PC-3 (cell line): ENCODE results near the gene CCSER1. TPM values are rescaled to one million over a fixed set of nuclear protein-coding genes. Genes with fewer than 3 reads are reported as not detected.

Source experiments
- ATAC-seq: fragments of 200-7000 bp; cut with Tn5 transposase; 2 replicates; pipeline ENCODE4 v1.9.1; 2020; ENCODE audit warnings: mild to moderate bottlenecking, moderate library complexity
- BruUV-seq: library from RNA; stranded (reverse); fragments of 400-500 nt; replicated peaks from 2 replicates; lab custom pipeline; 2021; lab: Mats Ljungman, UMichigan
- CTCF ChIA-PET: fragments of 300-600 bp; sonication (Branson Sonifier 250); formaldehyde crosslinking; loops from one replicate; lab custom pipeline; 2022; ENCODE audit warnings: antibody characterized with exemption; lab: Charles Lee
- POLR2A ChIA-PET: fragments of 300-600 bp; sonication (Branson Sonifier 250); formaldehyde crosslinking; loops from one replicate; lab custom pipeline; 2022; ENCODE audit warnings: antibody characterized with exemption; ENCODE audit not compliant: unreplicated experiment; lab: Charles Lee
- DNase-seq: peaks from one replicate; pipeline ENCODE4 v3.0.0-alpha.2; 2015
- H2AFZ ChIP-seq: fragments of 300-600 bp; sonication (generic); 2 replicates; pipeline ENCODE4 v1.6.0; 2016; ENCODE audit warnings: antibody characterized with exemption, low read length
- H3F3A ChIP-seq: fragments of 300-600 bp; sonication (generic); one replicate; pipeline ENCODE4 v1.6.0; 2017; ENCODE audit warnings: antibody characterized with exemption, low read length, control low read depth, mild to moderate bottlenecking; ENCODE audit not compliant: unreplicated experiment
- H3K27ac ChIP-seq: fragments of 300-600 bp; sonication (generic); 2 replicates; pipeline ENCODE4 v1.5.1; 2016; ENCODE audit warnings: mild to moderate bottlenecking, low read length
- H3K27me3 ChIP-seq: fragments of 300-600 bp; sonication (generic); 2 replicates; pipeline ENCODE4 v1.6.1; 2016; ENCODE audit warnings: low read length, mixed read lengths
- H3K36me3 ChIP-seq: fragments of 300-600 bp; sonication (generic); 2 replicates; pipeline ENCODE4 v1.6.1; 2016; ENCODE audit warnings: low read depth, mixed run types, low read length, mixed read lengths
- H3K4me1 ChIP-seq: fragments of 300-600 bp; sonication (generic); 2 replicates; pipeline ENCODE4 v1.5.1; 2016; ENCODE audit warnings: low read length; ENCODE audit not compliant: insufficient read depth
- H3K4me2 ChIP-seq: fragments of 300-600 bp; sonication (generic); 2 replicates; pipeline ENCODE4 v1.6.0; 2016; ENCODE audit warnings: low read length
- H3K4me3 ChIP-seq: fragments of 300-600 bp; sonication (generic); 2 replicates; pipeline ENCODE4 v1.5.1; 2016; ENCODE audit warnings: mild to moderate bottlenecking, low read length, mixed read lengths
- H3K79me2 ChIP-seq: fragments of 300-600 bp; sonication (generic); 2 replicates; pipeline ENCODE4 v1.6.1; 2017; ENCODE audit warnings: low read length, mixed read lengths
- H3K9ac ChIP-seq: fragments of 300-600 bp; sonication (generic); 2 replicates; pipeline ENCODE4 v1.6.0; 2016; ENCODE audit warnings: mild to moderate bottlenecking, low read length
- H3K9me2 ChIP-seq: fragments of 300-600 bp; sonication (generic); replicated peaks from 2 replicates; pipeline ENCODE4 v1.6.1; 2016; ENCODE audit warnings: mixed run types, low read length, mixed read lengths
- H3K9me3 ChIP-seq: fragments of 300-600 bp; sonication (generic); 2 replicates; pipeline ENCODE4 v1.6.1; 2016; ENCODE audit warnings: low read length, mixed read lengths
- H4K20me1 ChIP-seq: fragments of 300-600 bp; sonication (generic); 2 replicates; pipeline ENCODE4 v1.6.1; 2016; ENCODE audit warnings: low read length, mixed read lengths
- CTCF ChIP-seq: fragments of 300-600 bp; sonication (generic); conservative IDR thresholded peaks from 2 replicates; pipeline ENCODE4 v1.5.1; 2017; ENCODE audit warnings: antibody characterized with exemption, low read depth, mild to moderate bottlenecking, low read length
- EZH2 ChIP-seq: fragments of 300-600 bp; sonication (generic); IDR thresholded peaks from one replicate; pipeline ENCODE4 v1.6.1; 2017; ENCODE audit warnings: antibody characterized with exemption, mild to moderate bottlenecking, low read length; ENCODE audit not compliant: unreplicated experiment
- EZH2phosphoT487 ChIP-seq: fragments of 300-600 bp; sonication (generic); IDR thresholded peaks from 2 replicates; pipeline ENCODE4 v1.6.1; 2018; ENCODE audit warnings: mild to moderate bottlenecking, antibody characterized with exemption, low read length, borderline replicate concordance
- intact Hi-C: fragments of 100-400 bp; cut with micrococcal nuclease; formaldehyde crosslinking; loops from 2 replicates; pipeline ENCODE4 v1.9.0; 2023
- total RNA-seq: library from RNA; depleted of rRNA; stranded (reverse); fragments of >200 nt; gene quantifications from 2 replicates; pipeline ENCODE4 v1.2.3, GENCODE V29; 2014

The CCSER1 gene
- total RNA-seq, 1 experiment from 2014 or later, result 6.0 TPM

- H3F3A ChIP-seq, result no peaks in the 10 kb centered on the region
- DNase-seq (no peak), ATAC-seq (no peak)
- H3K4me3 ChIP-seq, result no peak overlapping the region
- no peak overlapping the region for H3K9ac ChIP-seq
- H3K4me2 ChIP-seq, result no peak overlapping the region
- no peaks in the 10 kb centered on the region for H3K4me1 ChIP-seq
- TF ChIP-seq EZH2phosphoT487 (no peak), CTCF (no peak), EZH2 (no peak)
- no peaks in the 10 kb centered on the region for H3K36me3 ChIP-seq
- H3K79me2 ChIP-seq, result no peaks in the 10 kb centered on the region
- H4K20me1 ChIP-seq, result no peaks in the 10 kb centered on the region
- H3K27ac ChIP-seq, result no peak overlapping the region
- ChIA-PET CTCF (no interaction called here), POLR2A (no interaction called here)
- no TSS peak for BruUV-seq
- intact Hi-C loops, result no loop called here
- H3K9me3 ChIP-seq, result no peaks in the 10 kb centered on the region
- H2AFZ ChIP-seq, result no peak overlapping the region
- H3K9me2 ChIP-seq, result no peaks in the 10 kb centered on the region
- no peaks in the 10 kb centered on the region for H3K27me3 ChIP-seq
These were observed 1307.4 kb downstream of the CCSER1 start for GRCh38 chr4:91434631-91435030.

DNA sequence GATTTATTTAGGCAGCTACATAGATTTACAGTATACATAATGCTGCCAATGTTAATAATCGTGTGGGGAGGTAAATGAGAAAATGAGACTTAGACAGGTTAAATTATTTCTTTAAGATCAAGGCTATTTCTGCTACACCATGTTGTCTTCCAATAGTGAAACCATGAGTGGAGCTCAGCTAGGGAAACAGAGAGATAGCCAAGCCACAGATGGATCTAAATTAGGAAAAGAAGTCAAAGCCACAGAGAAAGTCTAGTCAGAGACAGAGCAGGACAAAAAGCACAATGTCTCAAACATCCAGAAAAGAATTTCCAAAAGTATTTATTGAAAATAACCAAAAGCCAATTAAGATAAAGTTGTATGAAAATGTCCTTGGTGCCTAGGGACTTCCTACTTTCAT lies 1309.4 kb downstream of the CCSER1 start:
- Histone ChIP-seq H3K4me2 (no peak overlapping the region), H4K20me1 (no peaks in the 10 kb centered on the region), H3K9me3 (no peaks in the 10 kb centered on the region), H3F3A (no peaks in the 10 kb centered on the region), H3K4me3 (no peak overlapping the region), H3K79me2 (no peaks in the 10 kb centered on the region), H3K27ac (no peak overlapping the region), H3K9ac (no peak overlapping the region), H3K9me2 (no peaks in the 10 kb centered on the region), H3K36me3 (no peaks in the 10 kb centered on the region), H3K27me3 (no peaks in the 10 kb centered on the region), H3K4me1 (no peaks in the 10 kb centered on the region), H2AFZ (no peak overlapping the region)
- DNase-seq (no peak), ATAC-seq (no peak)
- TF ChIP-seq EZH2phosphoT487 (no peak), EZH2 (no peak), CTCF (no peak)
- no TSS peak for BruUV-seq
- intact Hi-C loops, result no loop called here
- ChIA-PET POLR2A (no interaction called here), CTCF (no interaction called here)

- CTCF ChIA-PET, result no interaction called here
These were observed 1320.0 kb downstream of the CCSER1 start for GRCh38 chr4:91447168-91447567.

More at GRCh38 chr4:91447168-91447567, 1320.0 kb downstream of the CCSER1 start:
- Histone ChIP-seq H3K27ac (no peak overlapping the region), H3K27me3 (no peaks in the 10 kb centered on the region), H3K4me3 (no peak overlapping the region), H3K9me3 (no peaks in the 10 kb centered on the region), H3K36me3 (no peaks in the 10 kb centered on the region), H3F3A (no peaks in the 10 kb centered on the region), H3K9ac (no peak overlapping the region), H3K4me1 (peaks cover 6% of the 10 kb centered on the region; the same call in 1 of the 2 replicates), H4K20me1 (no peaks in the 10 kb centered on the region), H3K79me2 (no peaks in the 10 kb centered on the region), H3K9me2 (no peaks in the 10 kb centered on the region), H3K4me2 (no peak overlapping the region), H2AFZ (no peak overlapping the region)
- intact Hi-C loops, result no loop called here
- no peak for DNase-seq
- POLR2A ChIA-PET, result no interaction called here
- ATAC-seq, result no peak
- no peak for TF ChIP-seq EZH2
- TF ChIP-seq EZH2phosphoT487, result no peak
- no peak for TF ChIP-seq CTCF
- no TSS peak for BruUV-seq
